DOHH2 (cell line): ENCODE results near the gene CUL9.

Source experiments
- H3F3A ChIP-seq: fragments of 200-600 bp; sonication (generic), shearing (Covaris generic); 2 replicates; pipeline ENCODE4 v1.6.0; 2016; ENCODE audit warnings: antibody characterized with exemption, mild to moderate bottlenecking; ENCODE audit not compliant: control insufficient read depth, insufficient read depth
- H3K27ac ChIP-seq: fragments of 200-600 bp; sonication (generic); 2 replicates; pipeline ENCODE4 v1.5.1; 2014; ENCODE audit warnings: low read depth, mild to moderate bottlenecking, low read length, moderate library complexity
- H3K27me3 ChIP-seq: fragments of 200-600 bp; sonication (generic); 2 replicates; pipeline ENCODE4 v1.6.1; 2014; ENCODE audit warnings: mild to moderate bottlenecking, low read length, mixed read lengths; ENCODE audit not compliant: control insufficient read depth
- H3K36me3 ChIP-seq: fragments of 200-600 bp; sonication (generic); 2 replicates; pipeline ENCODE4 v1.6.1; 2014; ENCODE audit warnings: mild to moderate bottlenecking, low read length, moderate library complexity, mixed read lengths; ENCODE audit not compliant: control insufficient read depth
- H3K4me1 ChIP-seq: fragments of 200-600 bp; sonication (generic); 2 replicates; pipeline ENCODE4 v1.6.1; 2014; ENCODE audit warnings: mild to moderate bottlenecking, low read length, mixed read lengths; ENCODE audit not compliant: control insufficient read depth
- H3K4me2 ChIP-seq: fragments of 200-600 bp; sonication (generic); 2 replicates; pipeline ENCODE4 v1.6.0; 2014; ENCODE audit warnings: mild to moderate bottlenecking, low read length, moderate library complexity
- H3K4me3 ChIP-seq: fragments of 200-600 bp; sonication (generic); 2 replicates; pipeline ENCODE4 v1.5.1; 2014; ENCODE audit warnings: mild to moderate bottlenecking, low read length, mixed read lengths
- H3K79me2 ChIP-seq: fragments of 200-600 bp; sonication (generic); 2 replicates; pipeline ENCODE4 v1.6.1; 2014; ENCODE audit warnings: mild to moderate bottlenecking, low read length, mixed read lengths; ENCODE audit not compliant: control insufficient read depth
- H3K9me2 ChIP-seq: fragments of 200-600 bp; sonication (generic); replicated peaks from 2 replicates; pipeline ENCODE4 v1.6.1; 2014; ENCODE audit warnings: mild to moderate bottlenecking, low read length, mixed read lengths; ENCODE audit not compliant: control insufficient read depth
- H3K9me3 ChIP-seq: fragments of 200-600 bp; sonication (generic); 2 replicates; pipeline ENCODE4 v1.6.1; 2014; ENCODE audit warnings: antibody characterized with exemption, low read length, mixed read lengths; ENCODE audit not compliant: control insufficient read depth, insufficient read depth
- H4K20me1 ChIP-seq: fragments of 200-600 bp; sonication (generic); 2 replicates; pipeline ENCODE4 v1.6.0; 2014; ENCODE audit warnings: low read depth, mild to moderate bottlenecking, antibody characterized with exemption, low read length, moderate library complexity; ENCODE audit not compliant: control insufficient read depth, insufficient read depth
- EZH2phosphoT487 ChIP-seq: fragments of 200-600 bp; sonication (generic); IDR thresholded peaks from 2 replicates; pipeline ENCODE4 v1.6.1; 2017; ENCODE audit warnings: borderline replicate concordance, mild to moderate bottlenecking, antibody characterized with exemption, low read length, moderate library complexity, mixed read lengths
- TF ChIP-seq, protein P1 (sequence below): fragments of 200-600 bp; sonication (generic); IDR thresholded peaks from one replicate; pipeline ENCODE4 v1.5.1; 2014; ENCODE audit warnings: antibody characterized with exemption, mild to moderate bottlenecking, low read depth, low read length; ENCODE audit not compliant: poor library complexity, severe bottlenecking

CUL9 gene

DNA sequence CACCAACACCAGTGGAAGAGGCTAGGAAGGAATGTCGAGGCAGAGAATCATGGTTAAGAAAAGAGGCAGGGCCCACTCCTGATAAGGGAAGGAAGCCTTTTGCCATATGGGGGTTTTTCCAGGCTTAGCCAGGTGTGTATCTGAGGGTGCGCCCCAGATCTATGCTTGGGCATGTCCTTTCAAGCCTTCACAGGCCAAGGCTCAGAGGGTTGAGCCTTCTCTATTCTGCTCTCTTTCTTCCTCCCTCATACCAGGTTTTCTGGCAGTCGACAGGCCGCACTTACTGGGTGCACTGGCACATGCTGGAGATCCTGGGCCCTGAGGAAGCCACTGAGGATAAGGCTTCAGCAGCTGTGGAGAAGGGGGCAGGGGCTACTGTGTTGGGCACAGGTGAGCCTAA, 4.7 kb downstream of the CUL9 start:
- H3K9me2 ChIP-seq = no peaks in the 10 kb centered on the region
- no peak overlapping the region for H3K4me3 ChIP-seq
- H4K20me1 ChIP-seq = no peaks in the 10 kb centered on the region
- H3K36me3 ChIP-seq = peaks cover 54% of the 10 kb centered on the region
- no peaks in the 10 kb centered on the region for H3K9me3 ChIP-seq
- peaks cover 13% of the 10 kb centered on the region for H3K4me1 ChIP-seq
- H3K27ac ChIP-seq = no peak overlapping the region
- no peak overlapping the region for H3K4me2 ChIP-seq
- TF ChIP-seq, protein P1, sequence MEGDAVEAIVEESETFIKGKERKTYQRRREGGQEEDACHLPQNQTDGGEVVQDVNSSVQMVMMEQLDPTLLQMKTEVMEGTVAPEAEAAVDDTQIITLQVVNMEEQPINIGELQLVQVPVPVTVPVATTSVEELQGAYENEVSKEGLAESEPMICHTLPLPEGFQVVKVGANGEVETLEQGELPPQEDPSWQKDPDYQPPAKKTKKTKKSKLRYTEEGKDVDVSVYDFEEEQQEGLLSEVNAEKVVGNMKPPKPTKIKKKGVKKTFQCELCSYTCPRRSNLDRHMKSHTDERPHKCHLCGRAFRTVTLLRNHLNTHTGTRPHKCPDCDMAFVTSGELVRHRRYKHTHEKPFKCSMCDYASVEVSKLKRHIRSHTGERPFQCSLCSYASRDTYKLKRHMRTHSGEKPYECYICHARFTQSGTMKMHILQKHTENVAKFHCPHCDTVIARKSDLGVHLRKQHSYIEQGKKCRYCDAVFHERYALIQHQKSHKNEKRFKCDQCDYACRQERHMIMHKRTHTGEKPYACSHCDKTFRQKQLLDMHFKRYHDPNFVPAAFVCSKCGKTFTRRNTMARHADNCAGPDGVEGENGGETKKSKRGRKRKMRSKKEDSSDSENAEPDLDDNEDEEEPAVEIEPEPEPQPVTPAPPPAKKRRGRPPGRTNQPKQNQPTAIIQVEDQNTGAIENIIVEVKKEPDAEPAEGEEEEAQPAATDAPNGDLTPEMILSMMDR = no peak
- TF ChIP-seq EZH2phosphoT487 = no peak
- H3K79me2 ChIP-seq = peaks cover 20% of the 10 kb centered on the region
- no peaks in the 10 kb centered on the region for H3K27me3 ChIP-seq
- H3F3A ChIP-seq = peaks cover under 1% of the 10 kb centered on the region; the same call in 1 of the 2 replicates

DNA sequence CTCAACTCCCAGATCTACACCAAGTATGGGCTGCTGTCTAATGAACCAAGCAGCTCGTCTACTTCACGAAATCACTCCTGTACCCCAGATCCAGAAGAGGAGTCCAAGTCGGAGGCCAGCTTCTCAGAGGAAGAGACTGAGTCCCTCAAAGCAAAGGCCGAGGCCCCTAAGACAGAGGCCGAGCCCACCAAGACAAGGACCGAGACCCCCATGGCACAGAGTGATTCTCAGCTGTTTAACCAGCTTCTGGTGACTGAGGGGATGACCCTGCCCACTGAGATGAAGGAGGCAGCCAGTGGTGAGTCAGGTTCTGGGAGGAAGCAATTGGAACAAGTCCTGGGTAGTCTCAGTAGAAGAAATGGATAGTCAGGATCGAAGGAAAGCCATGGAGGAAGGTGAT, 5.8 kb downstream of the CUL9 start:
- Histone ChIP-seq H3F3A (no peaks in the 10 kb centered on the region), H3K9me2 (no peaks in the 10 kb centered on the region), H3K4me1 (peaks cover 8% of the 10 kb centered on the region), H3K4me2 (no peak overlapping the region), H3K4me3 (no peak overlapping the region), H4K20me1 (no peaks in the 10 kb centered on the region), H3K36me3 (peaks cover 58% of the 10 kb centered on the region), H3K27ac (no peak overlapping the region), H3K27me3 (no peaks in the 10 kb centered on the region), H3K9me3 (no peaks in the 10 kb centered on the region), H3K79me2 (peaks cover 13% of the 10 kb centered on the region)
- no peak for TF ChIP-seq EZH2phosphoT487
- TF ChIP-seq, protein P1 = no peak

DNA sequence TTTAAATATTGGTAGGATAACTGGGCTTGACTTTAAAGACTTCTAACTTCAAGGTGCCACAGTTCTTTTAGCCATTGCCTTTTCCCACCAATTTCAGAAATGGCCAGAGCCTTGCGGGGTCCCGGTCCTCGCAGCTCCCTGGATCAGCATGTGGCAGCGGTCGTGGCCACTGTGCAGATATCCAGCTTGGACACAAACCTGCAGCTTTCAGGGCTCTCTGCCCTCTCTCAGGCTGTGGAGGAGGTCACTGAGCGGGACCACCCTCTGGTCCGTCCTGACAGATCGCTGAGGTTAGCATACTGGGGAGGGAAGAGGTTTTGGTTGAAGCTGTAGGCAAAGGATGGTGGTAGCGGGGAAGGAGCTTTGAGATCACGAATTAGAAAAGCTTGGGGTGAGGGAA, 6.4 kb downstream of the CUL9 start:
- H3K4me3 ChIP-seq = no peak overlapping the region
- H3K9me2 ChIP-seq = no peaks in the 10 kb centered on the region
- no peaks in the 10 kb centered on the region for H4K20me1 ChIP-seq
- H3K27me3 ChIP-seq = no peaks in the 10 kb centered on the region
- H3K27ac ChIP-seq = no peak overlapping the region
- H3F3A ChIP-seq = no peaks in the 10 kb centered on the region
- H3K4me1 ChIP-seq = peaks cover 2% of the 10 kb centered on the region
- H3K4me2 ChIP-seq = no peak overlapping the region
- peaks cover 63% of the 10 kb centered on the region for H3K36me3 ChIP-seq
- no peak for TF ChIP-seq EZH2phosphoT487
- TF ChIP-seq, protein P1 = no peak
- H3K9me3 ChIP-seq = no peaks in the 10 kb centered on the region
- peaks cover 7% of the 10 kb centered on the region for H3K79me2 ChIP-seq
